ENCODE results near the gene GEMIN8.

The GEMIN8 gene, protein sequence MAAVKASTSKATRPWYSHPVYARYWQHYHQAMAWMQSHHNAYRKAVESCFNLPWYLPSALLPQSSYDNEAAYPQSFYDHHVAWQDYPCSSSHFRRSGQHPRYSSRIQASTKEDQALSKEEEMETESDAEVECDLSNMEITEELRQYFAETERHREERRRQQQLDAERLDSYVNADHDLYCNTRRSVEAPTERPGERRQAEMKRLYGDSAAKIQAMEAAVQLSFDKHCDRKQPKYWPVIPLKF

DNA sequence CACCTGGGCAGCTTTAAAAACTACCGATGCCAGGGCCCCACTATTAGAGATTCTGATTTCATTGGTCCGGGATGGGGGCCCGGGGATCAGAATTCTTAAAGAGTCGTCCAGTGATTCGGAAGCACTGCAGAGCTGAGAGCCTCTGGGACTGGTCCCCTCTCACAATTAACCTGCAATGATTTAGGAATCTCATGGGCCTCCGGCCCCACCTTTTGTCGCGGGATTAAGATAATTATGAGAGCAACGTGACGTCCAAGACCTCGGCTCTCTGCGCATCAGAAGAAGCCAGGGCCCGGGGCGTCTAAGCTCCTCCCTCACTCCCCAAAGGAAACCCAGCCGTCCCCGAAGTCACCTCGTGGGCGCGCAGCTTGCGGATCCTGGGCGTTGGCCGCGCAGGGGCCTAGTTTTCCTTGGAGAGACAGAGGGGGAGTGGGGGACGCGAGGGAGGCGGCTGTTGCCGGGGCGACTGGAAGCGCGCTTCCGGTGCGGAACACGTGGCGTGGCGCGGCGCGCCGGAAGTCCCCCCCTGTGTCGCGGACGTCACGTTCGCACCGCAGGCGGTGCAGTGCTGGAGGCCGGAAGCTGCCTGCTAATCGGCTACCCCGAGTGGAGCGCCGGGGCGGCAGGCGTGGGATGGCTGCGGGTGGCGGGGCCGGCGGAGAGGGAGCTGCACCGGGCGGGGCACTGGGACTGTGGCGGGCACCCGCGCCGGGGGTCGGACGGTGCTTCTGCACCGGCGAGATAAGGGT, at the start of gene GEMIN8:
Gene GEMIN8 (minus strand): TSS at position 468 of the 749 bp plus-strand sequence. CDS start 8,414 bp downstream, outside the sequence.
- DNase-seq (ENCODE audit: low read depth in 2 of 2): peak; percentile 68

DNA sequence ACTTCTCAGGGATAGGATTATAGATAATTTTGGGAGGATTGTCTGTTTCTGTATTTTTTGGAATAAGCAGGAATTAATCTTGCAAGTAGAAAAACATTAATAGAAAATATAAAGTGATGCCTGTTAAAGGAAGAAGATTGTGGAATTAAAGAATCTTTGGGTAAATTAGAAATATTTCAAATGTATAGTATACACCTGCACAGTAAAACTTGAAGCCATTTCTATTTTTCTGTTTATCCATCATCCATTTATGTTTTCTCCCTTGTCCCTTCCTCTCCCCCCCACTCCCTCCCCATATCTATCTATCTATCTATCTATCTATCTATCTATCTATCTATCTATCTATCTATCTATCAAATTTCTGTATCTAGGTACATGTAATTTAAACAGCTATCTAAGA, 46.9 kb upstream of the GEMIN8 start:
- DNase-seq (ENCODE audit: low read depth in 2 of 2): no peak

DNA sequence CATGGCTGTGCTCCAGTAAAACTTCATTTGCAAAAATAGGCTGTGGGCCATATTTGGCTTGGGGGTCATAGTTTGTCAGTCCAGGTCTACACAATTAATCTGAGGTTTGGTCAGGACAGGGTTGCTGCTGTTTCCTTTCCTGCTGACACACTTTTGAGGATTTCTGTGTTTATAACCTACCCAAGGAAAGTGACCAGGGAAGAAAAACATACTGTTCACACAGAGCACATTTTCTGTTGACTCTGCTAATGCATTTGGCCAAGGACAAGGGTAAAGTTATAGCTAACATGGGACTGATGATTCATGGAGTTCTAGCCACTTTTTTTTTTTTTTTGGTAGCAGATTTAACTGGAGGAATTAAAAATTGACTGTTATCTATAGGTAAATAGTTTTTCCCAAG, 43.9 kb upstream of the GEMIN8 start:
- no peak for DNase-seq (ENCODE audit: low read depth in 2 of 2)

DNA sequence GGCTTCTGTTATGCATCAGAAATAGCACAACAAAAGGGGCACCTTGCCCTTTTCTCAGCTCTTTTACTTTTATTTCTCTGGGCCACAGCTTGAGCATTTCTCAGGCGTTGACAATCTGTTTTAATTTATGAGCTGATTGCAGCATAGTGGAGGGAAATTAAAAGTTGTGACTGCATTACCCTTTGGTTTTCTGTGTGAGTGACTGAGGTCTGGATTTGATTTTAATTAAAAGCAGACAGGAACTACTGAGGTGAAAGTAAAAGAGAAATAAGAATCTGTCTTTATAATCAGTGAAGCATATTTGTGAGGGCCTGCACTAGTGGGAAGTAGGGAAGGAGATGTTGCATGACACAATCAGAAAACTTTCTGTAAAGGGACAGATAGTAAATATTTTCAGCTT, 43.4 kb upstream of the GEMIN8 start:
- DNase-seq (ENCODE audit: low read depth in 2 of 2): no peak

DNA sequence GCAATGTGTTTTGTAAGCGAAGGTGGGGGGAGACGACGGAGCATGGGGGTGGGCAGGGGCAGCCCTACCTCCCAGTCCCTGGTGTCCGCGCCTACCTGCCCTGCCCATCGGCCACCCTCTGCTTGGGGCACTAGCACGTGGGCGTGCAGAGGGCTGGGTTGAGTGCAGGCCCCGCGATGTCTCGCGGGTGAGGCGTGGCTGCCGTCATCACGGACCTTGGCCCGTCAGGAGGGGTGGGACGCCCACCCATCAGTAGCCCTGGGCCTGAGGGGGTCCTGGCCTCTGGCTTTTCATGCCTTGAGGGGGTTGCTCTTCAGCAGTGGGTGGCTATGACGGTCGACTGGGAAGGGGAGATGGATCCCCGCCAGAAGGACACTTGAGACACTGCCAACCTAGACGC, 36.1 kb upstream of the GEMIN8 start:
- DNase-seq (ENCODE audit: low read depth in 2 of 2): no peak

DNA sequence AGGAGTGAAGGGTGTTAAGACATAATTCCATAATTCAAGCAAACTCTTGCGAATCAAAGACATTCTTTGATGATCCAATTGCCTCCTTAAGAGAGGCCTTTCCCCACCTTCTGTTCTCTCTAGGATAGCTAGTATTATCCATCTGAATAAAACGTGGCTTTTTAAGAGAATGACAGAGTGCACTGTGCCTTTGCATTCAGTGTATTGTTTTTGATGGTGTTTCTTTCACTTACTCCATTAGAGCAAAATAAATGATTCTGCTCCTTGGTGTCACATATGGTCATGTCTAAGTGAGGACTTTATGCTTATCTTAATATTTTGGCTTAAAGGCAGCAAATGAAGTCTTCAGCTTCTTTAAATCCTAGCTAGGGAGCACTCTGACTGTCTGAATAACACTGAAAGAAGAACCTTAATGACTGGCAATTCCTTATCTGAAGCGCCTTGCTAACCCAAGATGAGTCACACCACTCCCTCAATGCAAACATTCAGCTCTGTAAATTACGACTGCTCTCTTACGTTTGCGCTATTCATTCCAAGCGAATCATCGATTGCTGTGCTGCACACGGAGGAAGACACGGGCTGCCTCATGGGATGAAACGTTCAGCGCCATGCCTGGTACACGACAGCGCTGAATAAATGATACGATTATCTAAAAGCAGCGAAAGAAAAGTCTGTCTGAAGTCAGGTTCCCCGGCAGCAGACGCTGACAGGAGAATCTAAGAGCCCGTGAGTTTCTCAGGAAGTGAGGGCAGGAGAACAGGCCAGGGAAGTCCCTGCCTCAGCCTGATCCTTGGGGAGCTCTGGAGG, 35.1 kb upstream of the GEMIN8 start:
- DNase-seq (ENCODE audit: low read depth in 2 of 2): no peak

DNA sequence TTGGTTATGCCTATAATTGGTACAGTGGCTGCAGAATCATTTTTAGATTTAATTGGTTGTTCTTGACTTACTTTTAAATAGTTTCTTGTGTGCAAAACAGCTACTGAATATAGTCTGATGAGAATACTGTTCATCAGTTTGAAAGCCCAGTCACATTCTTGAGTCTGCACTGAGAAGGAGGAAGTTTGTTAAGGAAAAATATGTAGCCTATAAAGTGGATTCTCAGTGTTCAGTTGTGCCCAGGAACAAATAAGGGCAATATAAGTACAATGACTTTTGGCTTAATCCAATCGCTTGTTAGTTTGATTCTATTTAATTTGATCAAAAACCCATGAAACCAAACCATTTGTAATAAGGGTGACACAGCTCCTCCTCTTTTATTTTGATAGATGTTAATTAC, 32.8 kb upstream of the GEMIN8 start:
- DNase-seq (ENCODE audit: low read depth in 2 of 2): no peak

DNA sequence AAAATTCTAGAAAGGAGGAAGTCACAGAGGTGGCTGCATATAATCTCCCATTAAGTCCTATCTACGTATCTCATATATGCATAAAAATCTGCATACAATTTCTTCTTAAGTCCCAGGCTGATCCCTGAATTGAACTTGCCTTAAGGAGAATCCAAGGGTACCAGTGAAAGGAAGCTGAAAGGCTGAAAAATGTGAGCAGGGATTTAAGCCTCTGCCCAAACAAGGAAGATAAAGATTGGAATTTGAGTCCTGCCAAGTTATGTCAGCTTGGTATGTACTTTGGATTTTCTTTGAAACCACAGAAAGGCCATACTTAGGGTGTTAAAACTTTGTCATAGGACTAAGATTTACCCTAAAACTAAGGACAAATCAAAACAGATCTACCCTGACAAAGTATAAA, 26.5 kb upstream of the GEMIN8 start:
- no peak for DNase-seq (ENCODE audit: low read depth in 2 of 2)

DNA sequence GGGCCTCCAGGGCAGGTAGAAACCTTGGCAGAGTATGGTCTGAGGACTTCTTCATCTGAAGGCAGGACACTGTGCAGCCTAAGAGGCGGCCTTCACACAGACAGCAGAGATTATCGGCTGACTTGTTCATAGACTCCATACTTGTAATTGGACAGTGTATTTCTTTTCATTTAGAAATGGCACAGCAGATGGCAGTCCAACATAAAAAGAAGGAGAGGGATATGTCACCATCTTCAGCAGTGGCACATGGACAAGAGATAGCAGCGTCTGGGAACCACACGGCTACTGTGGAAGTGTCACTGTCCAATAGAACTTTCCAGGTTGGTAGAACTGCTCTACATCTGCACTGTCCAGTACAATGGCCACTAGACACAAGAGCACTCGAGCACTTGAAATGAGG, 21.7 kb upstream of the GEMIN8 start:
- DNase-seq (ENCODE audit: low read depth in 2 of 2): no peak

DNA sequence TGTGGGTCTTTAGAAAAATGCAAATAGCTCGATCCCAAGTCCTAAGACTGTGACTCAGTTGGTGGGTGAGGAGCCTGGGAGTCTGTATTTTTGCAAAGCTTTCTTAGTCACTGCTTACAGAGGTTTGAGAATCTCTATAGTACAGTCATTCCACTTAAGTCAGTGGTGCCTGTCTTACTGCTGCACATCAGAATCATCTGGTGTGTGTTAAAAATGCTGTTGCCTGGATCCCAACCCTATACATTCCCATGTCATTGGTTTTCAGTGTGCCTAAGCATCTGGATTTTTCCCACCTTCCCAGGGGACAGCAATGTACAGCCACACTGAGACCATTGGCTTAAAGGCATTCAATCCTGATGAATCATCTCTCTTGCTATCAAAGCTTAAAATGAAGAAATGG, 21.0 kb upstream of the GEMIN8 start:
- DNase-seq (ENCODE audit: low read depth in 2 of 2): no peak

DNA sequence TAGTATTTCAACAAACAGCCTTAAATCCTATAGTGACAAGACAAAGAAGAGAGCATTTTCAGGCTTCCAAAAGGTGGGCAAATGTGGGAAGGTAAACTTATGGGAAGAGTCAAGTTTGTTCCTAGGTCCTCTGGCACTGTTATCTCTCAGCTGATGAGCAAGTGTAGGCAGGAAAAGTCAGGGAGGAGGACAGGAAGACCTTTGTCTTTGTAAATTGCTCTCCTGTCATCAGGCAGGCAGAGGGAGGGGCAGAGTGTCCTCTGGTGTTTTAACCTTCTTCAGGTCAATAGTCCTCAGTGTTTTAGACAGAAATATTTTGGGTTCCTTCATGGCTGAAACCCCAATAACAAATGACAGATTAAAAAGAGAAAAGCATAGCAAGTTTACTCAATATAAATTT, 13.5 kb upstream of the GEMIN8 start:
- no peak for DNase-seq (ENCODE audit: low read depth in 2 of 2)

DNA sequence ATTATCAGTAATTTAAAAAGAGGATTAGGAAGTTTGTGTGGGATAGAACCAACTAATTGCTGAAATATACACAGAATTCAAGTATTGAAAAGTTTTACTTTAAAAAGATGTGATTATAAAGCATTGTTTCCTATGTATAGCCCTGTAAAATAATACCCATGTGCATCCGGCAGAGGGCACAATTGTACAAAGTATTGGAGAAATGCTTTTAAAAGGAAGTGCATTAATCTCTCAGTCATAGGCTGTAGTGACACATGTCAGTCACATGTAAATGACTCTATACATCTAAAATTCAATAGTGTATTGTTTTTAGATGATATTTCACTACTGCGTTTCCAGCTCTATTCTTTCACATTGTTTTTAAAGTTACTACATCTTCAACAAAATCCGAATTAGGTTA, 9.7 kb upstream of the GEMIN8 start:
- no peak for DNase-seq (ENCODE audit: low read depth in 2 of 2)

DNA sequence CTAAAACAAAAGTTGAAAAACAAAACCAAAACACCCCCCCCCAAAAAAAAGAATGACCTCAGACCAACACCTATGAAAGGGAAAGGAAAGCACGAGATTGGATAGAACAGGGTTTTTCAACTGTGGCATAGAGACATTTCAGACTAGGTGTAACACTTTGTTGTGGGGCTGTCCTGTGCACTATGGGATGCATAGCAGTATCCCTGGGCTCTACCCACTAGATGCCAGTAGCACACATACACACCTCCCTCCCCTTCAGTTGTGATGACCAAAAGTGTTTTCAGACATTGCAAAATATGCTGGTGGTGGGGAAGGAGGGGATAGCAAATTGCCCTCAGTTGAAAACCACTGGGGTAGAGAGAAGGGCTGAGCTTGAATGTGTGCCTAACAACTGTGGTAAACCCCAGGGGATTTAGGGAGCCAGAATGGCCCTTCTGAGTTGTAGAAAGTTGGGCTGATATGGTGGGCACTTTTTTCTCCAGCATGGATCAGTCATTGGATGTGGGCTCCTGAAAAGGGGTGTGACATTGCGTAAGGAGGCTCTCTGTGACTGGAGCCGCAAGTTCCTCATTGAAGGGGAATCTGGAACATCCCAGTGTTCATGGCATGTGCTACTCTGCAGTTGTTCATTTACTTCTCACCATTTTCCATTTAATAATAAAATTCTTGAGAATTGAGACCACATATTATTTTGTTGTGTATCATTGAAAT, 8.8 kb upstream of the GEMIN8 start:
- no peak for DNase-seq (ENCODE audit: low read depth in 2 of 2)

DNA sequence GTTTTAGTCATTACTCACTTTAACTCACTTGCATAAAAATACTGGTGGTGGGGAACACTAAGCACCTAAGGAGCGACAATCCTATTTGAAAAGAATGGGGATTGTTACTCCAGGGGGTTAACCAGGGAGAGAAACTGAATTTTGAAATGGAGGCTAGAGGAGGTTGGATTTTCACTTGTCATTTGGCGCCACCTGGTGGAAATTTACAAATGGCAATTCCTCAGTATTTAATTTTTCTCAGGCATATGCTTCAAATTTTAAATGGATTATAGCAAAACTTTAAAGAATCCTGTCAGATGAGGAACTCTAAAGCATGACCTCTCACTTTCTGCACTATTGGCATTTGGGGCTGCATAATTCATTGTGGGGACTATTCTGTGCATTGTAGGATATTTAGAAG, 2.7 kb upstream of the GEMIN8 start:
- no peak for DNase-seq (ENCODE audit: low read depth in 2 of 2)

DNA sequence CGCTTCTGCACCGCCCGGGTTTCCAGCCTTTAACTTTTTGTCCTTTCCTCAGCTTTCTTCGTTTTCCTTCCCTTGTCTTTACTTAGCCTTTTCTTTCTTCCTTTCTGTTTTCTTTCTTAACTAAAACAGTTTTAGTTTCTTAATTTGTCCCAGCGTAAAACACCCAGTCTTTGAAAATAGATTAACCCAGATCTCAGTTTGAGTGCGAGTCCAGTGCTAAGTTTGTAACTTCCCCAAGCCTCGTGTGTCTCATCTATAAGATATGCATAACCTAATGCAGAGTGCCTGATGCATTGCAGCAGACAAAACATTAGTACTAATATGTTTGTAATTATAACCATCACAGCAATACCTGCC, 460 bp upstream of the GEMIN8 start:
- no peak for DNase-seq (ENCODE audit: low read depth in 2 of 2)

DNA sequence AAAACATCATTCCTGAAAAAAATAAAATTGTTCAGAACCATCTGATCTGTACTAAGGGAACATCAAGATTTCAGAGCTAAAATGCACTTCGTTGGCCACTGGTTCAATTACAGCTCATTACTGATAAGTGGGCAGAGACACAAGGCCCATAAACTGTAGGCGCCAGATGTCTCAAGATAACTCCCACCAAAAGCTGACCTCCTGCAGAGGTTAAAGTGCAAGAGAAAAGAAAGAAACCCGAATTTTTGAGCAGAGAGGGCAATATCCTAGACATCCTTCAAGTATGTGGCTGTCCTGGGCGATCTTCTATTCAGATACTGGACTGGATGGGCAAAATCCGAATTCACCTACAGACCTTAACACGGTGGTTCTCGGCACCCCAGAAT, 660 bp downstream of the GEMIN8 start:
- DNase-seq (ENCODE audit: low read depth in 2 of 2): no peak

DNA sequence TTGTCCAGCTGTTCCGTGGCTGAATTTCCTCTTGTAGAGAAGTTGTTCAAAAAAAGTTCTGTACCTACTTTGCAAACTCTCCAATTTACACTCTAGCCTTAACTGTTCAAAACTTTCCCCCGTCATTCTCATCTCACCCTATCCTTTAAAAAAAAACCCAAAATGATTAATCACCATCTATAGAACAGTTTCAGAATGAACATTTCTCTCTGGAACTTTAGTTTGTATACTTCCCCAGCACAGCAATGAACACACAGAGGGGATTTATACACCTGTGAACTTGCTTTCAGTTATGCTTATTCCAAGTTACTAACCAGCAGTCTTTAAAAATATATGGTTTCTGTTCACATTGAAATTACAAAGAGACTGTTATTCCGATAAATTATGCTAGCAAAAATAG, 1.2 kb downstream of the GEMIN8 start:
- no peak for DNase-seq (ENCODE audit: low read depth in 2 of 2)

DNA sequence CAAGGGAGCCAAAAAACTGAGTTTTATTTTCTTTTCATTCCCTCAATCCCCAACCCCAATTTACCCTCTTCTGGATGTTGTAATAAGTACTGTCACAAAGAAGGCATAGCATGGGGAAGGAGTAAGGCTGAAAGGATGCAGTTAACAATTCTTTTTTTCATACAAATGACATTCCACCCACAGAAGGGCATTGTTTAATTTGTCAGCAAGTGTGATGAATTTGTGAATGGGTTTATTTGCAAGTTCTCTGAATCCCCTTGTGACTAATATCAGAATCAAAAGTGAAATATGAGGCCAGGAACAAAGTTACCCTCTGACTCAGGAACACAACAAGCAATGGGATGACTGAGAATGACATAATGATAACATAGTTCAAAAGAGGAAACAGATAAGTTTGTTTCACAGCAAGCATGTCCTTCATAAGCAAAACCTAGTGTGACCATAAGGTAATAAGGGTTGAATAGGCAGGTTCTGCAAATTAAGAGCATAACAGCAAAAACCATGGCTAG, 2.1 kb downstream of the GEMIN8 start:
- peak in 1 of 2 experiments; percentile 26 for DNase-seq (ENCODE audit: low read depth in 2 of 2)

DNA sequence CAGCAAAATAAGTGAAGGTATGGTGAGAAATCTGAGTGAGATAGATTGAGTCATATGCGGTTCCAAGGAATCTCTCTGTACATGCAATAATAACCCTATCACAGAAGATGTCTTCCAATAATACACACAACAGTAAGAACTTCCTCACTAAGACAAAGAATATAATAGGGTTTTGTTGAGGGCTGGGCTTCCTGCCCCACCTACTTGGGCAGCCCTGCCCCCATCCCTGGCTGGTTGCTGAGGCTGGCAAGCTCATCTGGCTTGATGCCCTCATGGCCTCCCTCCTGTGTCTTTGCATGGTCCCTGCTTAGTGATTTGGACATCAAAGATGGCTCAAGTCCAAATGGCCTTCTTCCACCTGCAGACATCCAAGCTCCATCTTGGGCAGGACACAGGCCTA, 2.7 kb downstream of the GEMIN8 start:
- no peak for DNase-seq (ENCODE audit: low read depth in 2 of 2)

DNA sequence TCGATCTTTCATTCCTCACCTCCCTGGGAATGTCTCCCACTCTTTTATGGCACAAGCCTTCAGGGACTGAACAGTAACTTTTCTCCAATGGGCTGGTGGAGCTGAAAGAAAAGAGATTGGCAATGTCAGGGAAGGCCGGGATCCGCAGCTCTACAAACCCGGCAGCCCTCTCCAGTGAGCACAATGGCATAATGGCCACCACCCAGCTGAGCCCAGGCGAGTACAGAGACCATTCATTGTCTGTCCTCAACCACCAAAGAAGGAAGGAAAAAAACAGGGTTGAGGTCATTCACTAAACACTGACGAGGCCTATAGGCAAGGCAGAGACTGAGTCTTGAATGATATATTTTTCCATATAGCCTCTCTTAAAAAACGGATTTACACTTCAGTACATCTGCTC, 3.6 kb downstream of the GEMIN8 start:
- DNase-seq (ENCODE audit: low read depth in 2 of 2): no peak

DNA sequence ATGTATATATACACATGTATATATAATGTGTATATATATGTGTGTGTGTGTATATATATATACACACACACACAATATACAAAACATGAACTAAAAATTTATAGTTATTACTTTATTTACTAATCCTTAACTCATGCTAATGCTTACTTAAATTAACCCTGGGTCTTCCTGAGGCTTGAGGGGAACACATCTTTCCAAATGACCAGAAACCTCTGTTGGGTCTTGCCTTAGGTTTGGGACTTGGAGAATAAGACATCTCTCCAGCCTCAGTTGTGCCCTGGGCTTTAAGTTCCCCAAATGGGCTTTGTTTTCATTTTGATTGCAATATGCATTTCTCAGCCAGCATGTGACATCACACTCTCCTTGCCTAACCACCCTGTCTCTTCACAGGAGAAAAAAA, 7.7 kb downstream of the GEMIN8 start:
- DNase-seq (ENCODE audit: low read depth in 2 of 2): no peak

DNA sequence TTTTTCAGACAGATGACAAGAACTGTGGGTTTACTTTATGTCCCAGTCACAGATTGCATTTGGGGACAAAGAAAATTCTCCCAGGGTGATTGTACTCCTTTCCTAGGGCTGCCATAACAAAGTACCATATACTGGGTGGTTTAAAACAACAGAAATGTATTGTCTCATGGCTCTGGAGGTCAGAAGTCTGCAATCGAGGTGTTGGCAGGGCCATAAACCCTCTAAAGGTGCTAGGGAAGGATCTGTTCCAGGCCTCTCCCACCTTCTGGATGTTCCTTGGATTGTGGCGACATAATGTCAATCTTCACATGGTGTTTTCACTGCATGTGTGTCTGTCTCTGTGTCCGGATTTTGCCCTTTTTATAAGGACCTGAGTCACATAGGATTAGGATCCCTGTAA, 12.3 kb downstream of the GEMIN8 start:
- no peak for DNase-seq (ENCODE audit: low read depth in 2 of 2)
